GM06990 (cell line): ENCODE data around the gene PTPN13.

Experiments used
- DNase-seq: peaks from one replicate; pipeline ENCODE4 v3.0.0-alpha.2; 2011; ENCODE audit not compliant: insufficient read length; ENCODE audit errors: extremely low read depth
- H3K27me3 ChIP-seq: replicated peaks from 2 replicates; pipeline ENCODE4 v1.6.0; 2011; ENCODE audit warnings: low read length; ENCODE audit not compliant: control insufficient read depth, insufficient read depth
- H3K36me3 ChIP-seq: 2 replicates; pipeline ENCODE4 v1.5.1; 2011; ENCODE audit warnings: low read length; ENCODE audit not compliant: control insufficient read depth, insufficient read depth
- H3K4me3 ChIP-seq: replicated peaks from 2 replicates; pipeline ENCODE4 v1.5.1; 2011; ENCODE audit warnings: low read depth, mild to moderate bottlenecking, control low read depth, low read length
- TF ChIP-seq, protein P1 (sequence below): IDR thresholded peaks from 2 replicates; pipeline ENCODE4 v1.5.1; 2011; ENCODE audit warnings: low read length, control low read depth, mild to moderate bottlenecking, inconsistent platforms; ENCODE audit not compliant: insufficient read depth, poor library complexity, severe bottlenecking

The PTPN13 gene

DNA sequence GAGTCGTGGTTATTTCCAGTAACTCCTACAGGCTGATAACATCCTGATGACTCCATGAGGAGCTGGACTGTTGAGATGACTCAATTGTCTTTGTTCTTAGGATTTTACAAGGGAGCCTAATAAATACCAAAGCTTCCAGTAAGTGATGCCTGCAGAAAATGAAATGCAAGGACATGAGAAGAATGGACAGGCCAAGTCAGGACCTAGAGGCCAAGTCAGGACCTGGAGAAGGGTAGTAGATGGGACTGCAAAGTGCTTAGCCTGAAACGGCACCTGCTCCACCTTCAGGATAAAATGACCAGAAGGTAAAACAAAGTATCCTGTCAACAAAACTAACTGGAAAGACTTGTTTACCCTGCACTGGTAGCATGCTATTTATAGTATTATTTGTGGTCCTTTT is 261.5 kb downstream of the PTPN13 start:
- no peaks in the 10 kb centered on the region for H3K27me3 ChIP-seq
- H3K36me3 ChIP-seq: no peaks in the 10 kb centered on the region
- TF ChIP-seq, protein P1, sequence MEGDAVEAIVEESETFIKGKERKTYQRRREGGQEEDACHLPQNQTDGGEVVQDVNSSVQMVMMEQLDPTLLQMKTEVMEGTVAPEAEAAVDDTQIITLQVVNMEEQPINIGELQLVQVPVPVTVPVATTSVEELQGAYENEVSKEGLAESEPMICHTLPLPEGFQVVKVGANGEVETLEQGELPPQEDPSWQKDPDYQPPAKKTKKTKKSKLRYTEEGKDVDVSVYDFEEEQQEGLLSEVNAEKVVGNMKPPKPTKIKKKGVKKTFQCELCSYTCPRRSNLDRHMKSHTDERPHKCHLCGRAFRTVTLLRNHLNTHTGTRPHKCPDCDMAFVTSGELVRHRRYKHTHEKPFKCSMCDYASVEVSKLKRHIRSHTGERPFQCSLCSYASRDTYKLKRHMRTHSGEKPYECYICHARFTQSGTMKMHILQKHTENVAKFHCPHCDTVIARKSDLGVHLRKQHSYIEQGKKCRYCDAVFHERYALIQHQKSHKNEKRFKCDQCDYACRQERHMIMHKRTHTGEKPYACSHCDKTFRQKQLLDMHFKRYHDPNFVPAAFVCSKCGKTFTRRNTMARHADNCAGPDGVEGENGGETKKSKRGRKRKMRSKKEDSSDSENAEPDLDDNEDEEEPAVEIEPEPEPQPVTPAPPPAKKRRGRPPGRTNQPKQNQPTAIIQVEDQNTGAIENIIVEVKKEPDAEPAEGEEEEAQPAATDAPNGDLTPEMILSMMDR: no peak
- no peak overlapping the region for H3K4me3 ChIP-seq
- no peak for DNase-seq

DNA sequence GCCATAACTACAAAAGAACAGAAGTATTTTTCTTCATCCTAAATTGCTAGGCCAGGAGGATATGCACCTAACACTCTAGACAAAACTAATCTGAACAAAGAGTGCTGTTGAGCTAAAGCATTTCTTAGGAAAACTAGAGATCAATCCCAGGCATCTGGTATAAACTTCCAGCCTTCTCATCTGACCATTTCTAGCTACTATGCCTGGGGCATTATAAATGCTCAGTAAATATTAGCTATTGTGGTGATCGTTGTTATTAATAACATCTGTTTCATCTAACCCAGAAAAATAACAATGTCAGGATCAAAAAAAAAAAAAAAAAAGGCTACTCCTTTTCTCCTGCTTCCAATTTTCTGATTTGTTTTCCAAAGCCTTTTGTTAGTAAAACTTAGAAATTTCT is 262.8 kb downstream of the PTPN13 start:
- Histone ChIP-seq H3K27me3 (no peaks in the 10 kb centered on the region), H3K36me3 (no peaks in the 10 kb centered on the region), H3K4me3 (no peak overlapping the region)
- TF ChIP-seq, protein P1: no peak
- DNase-seq: no peak

DNA sequence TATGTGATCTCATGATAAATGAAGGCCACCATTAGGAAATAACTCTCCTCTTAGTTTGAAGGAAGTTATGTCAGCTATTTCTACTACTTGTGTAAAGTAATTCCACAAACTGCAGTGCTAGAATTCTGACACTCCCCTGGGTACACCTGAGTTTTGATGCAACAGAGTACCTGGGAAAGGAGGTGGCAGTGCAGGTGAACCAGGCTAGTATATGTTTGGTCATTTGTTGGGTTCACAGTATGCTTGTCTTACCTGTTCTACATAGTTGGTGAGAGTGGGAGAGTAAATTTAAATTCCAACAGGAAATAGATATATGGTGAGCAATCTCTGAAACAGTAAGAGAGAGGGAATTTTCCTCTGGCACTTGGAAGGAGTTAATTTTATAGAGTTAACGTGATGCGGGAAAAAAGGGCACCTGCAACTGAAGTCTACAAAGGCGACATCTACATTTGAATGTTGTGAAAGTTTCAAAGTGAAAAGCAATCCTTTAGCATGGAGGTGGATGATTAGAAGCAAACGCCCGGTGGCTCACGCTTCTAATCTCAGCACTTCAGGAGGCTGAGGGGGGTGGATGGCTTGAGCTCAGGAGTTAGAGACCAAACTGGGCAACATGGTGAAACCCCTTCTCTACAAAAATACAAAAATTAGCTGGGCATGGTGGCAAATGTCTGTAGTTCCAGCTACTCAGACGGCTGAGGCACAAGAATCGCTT is 263.4 kb downstream of the PTPN13 start:
- H3K36me3 ChIP-seq: no peaks in the 10 kb centered on the region
- DNase-seq: no peak
- TF ChIP-seq, protein P1: no peak
- no peak overlapping the region for H3K4me3 ChIP-seq
- no peaks in the 10 kb centered on the region for H3K27me3 ChIP-seq
